T-cell (primary cell): Measurements from ENCODE around the gene DNAH6. TPM values are rescaled to one million over a fixed set of nuclear protein-coding genes. Genes with fewer than 3 reads are reported as not detected.

ENCODE experiments used
- ATAC-seq, 4 experiments: fragments of 200-7000 bp in 3 of 4; fragments of 150-1000 bp in 1 of 4; cut with Tn5 transposase; replicated peaks in 1 of 4; 1 replicate in 3 of 4; 2 replicates in 1 of 4; pipeline ENCODE4 v1.10.0; 2021; ENCODE audit warnings: moderate library complexity in 3 of 4, mild to moderate bottlenecking in 2 of 4, moderate number of reproducible peaks in 1 of 4
- CTCF ChIA-PET, 2 donors: fragments of 300-600 bp; sonication (Branson Sonifier 250); formaldehyde crosslinking; loops; one replicate each; lab custom pipeline; 2022; ENCODE audit warnings: antibody characterized with exemption in 2 of 2; lab: Charles Lee
- POLR2A ChIA-PET, 2 donors: fragments of 300-600 bp; sonication (Branson Sonifier 250); formaldehyde crosslinking; loops; one replicate each; lab custom pipeline; 2022; ENCODE audit warnings: antibody characterized with exemption in 2 of 2; lab: Charles Lee
- DNase-seq, 35 experiments: peaks; one replicate each; pipeline versions ENCODE4 v3.0.0 to v3.0.0-alpha.2; 2013 to 2023
- H3K27ac ChIP-seq: one replicate; pipeline ENCODE4 v1.5.1; 2013; ENCODE audit warnings: low read length
- H3K27me3 ChIP-seq, 2 experiments: replicated peaks in 1 of 2; 1 replicate in 1 of 2; 2 replicates in 1 of 2; pipeline versions ENCODE4 v1.6.1 to v1.7.0; 2013; ENCODE audit warnings: low read length in 1 of 2, mixed read lengths in 1 of 2; ENCODE audit not compliant: control insufficient read depth in 2 of 2, insufficient read depth in 2 of 2; ENCODE audit errors: extremely low read depth in 1 of 2
- H3K36me3 ChIP-seq, 2 donors: 1 replicate in 1 of 2; 2 replicates in 1 of 2; pipeline versions ENCODE4 v1.6.1 to v1.7.0; 2013; ENCODE audit warnings: low read length in 1 of 2; ENCODE audit not compliant: control insufficient read depth in 2 of 2, insufficient read depth in 1 of 2; ENCODE audit errors: extremely low read depth in 1 of 2
- H3K4me1 ChIP-seq, 2 experiments: 1 replicate in 1 of 2; 2 replicates in 1 of 2; pipeline versions ENCODE4 v1.6.1 to v1.7.0; 2013; ENCODE audit warnings: low read length in 2 of 2, mixed read lengths in 1 of 2; ENCODE audit not compliant: insufficient read depth in 2 of 2, control insufficient read depth in 1 of 2; ENCODE audit errors: extremely low read depth in 1 of 2
- H3K4me3 ChIP-seq, 2 donors: 1 replicate in 1 of 2; 2 replicates in 1 of 2; pipeline versions ENCODE4 v1.5.1 to v1.7.0; 2013; ENCODE audit warnings: mild to moderate bottlenecking in 2 of 2, low read length in 1 of 2, moderate library complexity in 1 of 2; ENCODE audit not compliant: control insufficient read depth in 1 of 2; ENCODE audit errors: extremely low read depth in 1 of 2
- H3K9me3 ChIP-seq: 2 replicates; pipeline ENCODE4 v1.7.0; 2013
- H3K27ac Mint-ChIP-seq, 2 donors: one replicate each; pipeline ENCODE4 v1.8.0; 2020 to 2021; ENCODE audit warnings: mild to moderate bottlenecking in 2 of 2, mixed read lengths in 2 of 2
- H3K27me3 Mint-ChIP-seq, 2 donors: one replicate each; pipeline ENCODE4 v1.8.0; 2021 to 2022; ENCODE audit warnings: mixed read lengths in 2 of 2
- H3K36me3 Mint-ChIP-seq: one replicate; pipeline ENCODE4 v1.8.0; 2021; ENCODE audit warnings: mixed read lengths
- H3K4me1 Mint-ChIP-seq, 3 donors: one replicate each; pipeline ENCODE4 v1.8.0; 2020 to 2022; ENCODE audit warnings: mixed read lengths in 3 of 3, mild to moderate bottlenecking in 1 of 3
- H3K4me3 Mint-ChIP-seq, 3 donors: one replicate each; pipeline ENCODE4 v1.8.0; 2020 to 2022; ENCODE audit warnings: mild to moderate bottlenecking in 3 of 3, mixed read lengths in 3 of 3, moderate library complexity in 3 of 3
- H3K9me3 Mint-ChIP-seq, 3 donors: one replicate each; pipeline ENCODE4 v1.8.0; 2020 to 2022; ENCODE audit warnings: mixed read lengths in 3 of 3
- WGBS: methylation state at CpG from one replicate; pipeline ENCODE4 v1.1.5; 2013; ENCODE audit warnings: missing lambda C conversion rate; ENCODE audit not compliant: insufficient coverage; 5-methylcytosine and 5-hydroxymethylcytosine counted together
- total RNA-seq, 35 experiments: library from RNA in 6 of 35; stranded (reverse) in 6 of 35; fragments of 120-200 nt in 1 of 35; gene quantifications; one replicate each; pipeline versions ENCODE4 v1.2.1 to v1.2.4 and lab custom pipeline; 2013 to 2026

The DNAH6 gene
- total RNA-seq, 5 donors from 2014 or later (not counting 1 experiment from before 2014, with no cell fraction given) = 0.44 to 2.0 (median 1.2) TPM

- Histone ChIP-seq H3K9me3 (no peaks in the 10 kb centered on the region), H3K4me1 (peaks cover 69 to 91% of the 10 kb centered on the region in 2 experiments), H3K36me3 (peaks cover 2 to 11% of the 10 kb centered on the region in 2 donors), H3K27me3 (peaks cover 0 to 3% of the 10 kb centered on the region in 2 experiments), H3K27ac (peak overlapping the region; percentile 66), H3K4me3 (peak overlapping the region in 1 of 2 donors; percentile 26)
- Mint-ChIP-seq H3K27ac (peak overlapping the region; percentile 98), H3K36me3 (peaks cover 58% of the 10 kb centered on the region), H3K4me1 (peaks cover 95 to 98% (median 95%) of the 10 kb centered on the region in 3 donors), H3K9me3 (peaks cover 6 to 7% (median 6%) of the 10 kb centered on the region in 3 donors), H3K27me3 (no peaks in the 10 kb centered on the region), H3K4me3 (peak overlapping the region; percentile 65 to 76 (median 72))
- WGBS = 42% methylated on average over 3 of the region's 4 CpGs
- ATAC-seq = no peak
- peak in 2 of 35 experiments; percentile 4 to 9 for DNase-seq
- CTCF ChIA-PET = no interaction called here
- POLR2A ChIA-PET = interaction anchor here in 1 of 2 donors (0.5 kb wide), 1 partner anchor 9 kb away, joined by 7 read pairs; no protein-coding TSS in a partner anchor
These were observed 338.6 kb downstream of the DNAH6 start for GRCh38 chr2:84854850-84855249.

GRCh38 chr2:84855731-84856130 lies 339.4 kb downstream of the DNAH6 start:
- Histone ChIP-seq H3K27ac (peak overlapping the region; percentile 66), H3K27me3 (peaks cover 0 to 3% of the 10 kb centered on the region in 2 experiments), H3K36me3 (peaks cover 2 to 11% of the 10 kb centered on the region in 2 donors), H3K9me3 (no peaks in the 10 kb centered on the region), H3K4me1 (peaks cover 71 to 91% of the 10 kb centered on the region in 2 experiments), H3K4me3 (peak overlapping the region; percentile 6 to 29)
- ChIA-PET CTCF (interaction anchor here (0.7 to 1.0 kb wide), 2 partner anchors 73 to 149 kb away, joined by 4 to 6 read pairs; no protein-coding TSS in a partner anchor), POLR2A (interaction anchor here in 1 of 2 donors (0.6 kb wide), 1 partner anchor 27 kb away, joined by 5 read pairs; no protein-coding TSS in a partner anchor)
- peaks cover 63% of the 10 kb centered on the region for H3K36me3 Mint-ChIP-seq
- H3K9me3 Mint-ChIP-seq = peaks cover 6 to 7% (median 6%) of the 10 kb centered on the region in 3 donors
- WGBS = no CpG with 5 or more reads among the region's 11 CpGs
- H3K4me3 Mint-ChIP-seq = peak overlapping the region; percentile 65 to 76 (median 72)
- DNase-seq (peak in 13 of 35 experiments; percentile 22 to 53 (median 43)), ATAC-seq (peak; percentile 59 to 66 (median 64))
- no peaks in the 10 kb centered on the region for H3K27me3 Mint-ChIP-seq
- H3K27ac Mint-ChIP-seq = peak overlapping the region; percentile 98
- peaks cover 95 to 98% (median 95%) of the 10 kb centered on the region in 3 donors for H3K4me1 Mint-ChIP-seq

- H3K4me3 Mint-ChIP-seq = peak overlapping the region; percentile 26 to 76 (median 50)
- Histone ChIP-seq H3K27ac (peak overlapping the region; percentile 66), H3K4me3 (peak overlapping the region in 1 of 2 donors; percentile 29), H3K36me3 (peaks cover 2 to 11% of the 10 kb centered on the region in 2 donors), H3K4me1 (peaks cover 74 to 93% of the 10 kb centered on the region in 2 experiments), H3K9me3 (no peaks in the 10 kb centered on the region), H3K27me3 (peaks cover 0 to 3% of the 10 kb centered on the region in 2 experiments)
- ATAC-seq = peak; percentile 31 to 47 (median 41)
- peak overlapping the region; percentile 98 for H3K27ac Mint-ChIP-seq
- CTCF ChIA-PET = interaction anchor here (0.5 to 1.0 kb wide), 2 partner anchors 74 to 424 kb away, joined by 3 read pairs; no protein-coding TSS in a partner anchor
- 57% methylated on average over 3 of the region's 6 CpGs for WGBS
- peaks cover 94 to 98% (median 95%) of the 10 kb centered on the region in 3 donors for H3K4me1 Mint-ChIP-seq
- POLR2A ChIA-PET = interaction anchor here in 1 of 2 donors (1.1 kb wide), 1 partner anchor 15 kb away, joined by 3 read pairs; no protein-coding TSS in a partner anchor
- no peaks in the 10 kb centered on the region for H3K27me3 Mint-ChIP-seq
- H3K36me3 Mint-ChIP-seq = peaks cover 59% of the 10 kb centered on the region
- peak in 3 of 35 experiments; percentile 25 to 53 (median 27) for DNase-seq
- peaks cover 6 to 7% (median 6%) of the 10 kb centered on the region in 3 donors for H3K9me3 Mint-ChIP-seq
These were observed 340.5 kb downstream of the DNAH6 start for GRCh38 chr2:84856787-84857186.

- H3K9me3 ChIP-seq = no peaks in the 10 kb centered on the region
- peaks cover under 1 to 5% of the 10 kb centered on the region in 2 donors for H3K36me3 ChIP-seq
- H3K27ac Mint-ChIP-seq = peak overlapping the region; percentile 98
- peak overlapping the region; percentile 66 for H3K27ac ChIP-seq
- peaks cover 77 to 93% of the 10 kb centered on the region in 2 experiments for H3K4me1 ChIP-seq
- H3K27me3 Mint-ChIP-seq = no peaks in the 10 kb centered on the region
- peaks cover 54% of the 10 kb centered on the region for H3K36me3 Mint-ChIP-seq
- peak in 2 of 35 experiments; percentile 5 to 9 for DNase-seq
- H3K9me3 Mint-ChIP-seq = peaks cover 6 to 7% (median 6%) of the 10 kb centered on the region in 3 donors
- POLR2A ChIA-PET = interaction anchor here (0.6 to 1.3 kb wide), 5 partner anchors 9 to 47 kb away, joined by 3 to 5 read pairs (median 4); no protein-coding TSS in a partner anchor
- no peak for ATAC-seq
- 90% methylated on average over 4 of the region's 5 CpGs for WGBS
- CTCF ChIA-PET = interaction anchor here (1.0 to 1.2 kb wide), 4 partner anchors 8 to 116 kb away, joined by 3 to 7 read pairs (median 3); no protein-coding TSS in a partner anchor
- H3K27me3 ChIP-seq = no peaks in the 10 kb centered on the region
- H3K4me3 Mint-ChIP-seq = peak overlapping the region in 2 of 3 donors; percentile 7 to 76
- peaks cover 94 to 98% (median 95%) of the 10 kb centered on the region in 3 donors for H3K4me1 Mint-ChIP-seq
- H3K4me3 ChIP-seq = no peak overlapping the region
These were observed 341.3 kb downstream of the DNAH6 start for GRCh38 chr2:84857566-84857965.

- Histone ChIP-seq H3K9me3 (no peaks in the 10 kb centered on the region), H3K27me3 (no peaks in the 10 kb centered on the region), H3K27ac (peak overlapping the region; percentile 66), H3K4me3 (no peak overlapping the region), H3K36me3 (peaks cover 0 to 2% of the 10 kb centered on the region in 2 donors), H3K4me1 (peaks cover 82 to 95% of the 10 kb centered on the region in 2 experiments)
- peak overlapping the region; percentile 98 for H3K27ac Mint-ChIP-seq
- ChIA-PET POLR2A (interaction anchor here (1.1 to 1.3 kb wide), 2 partner anchors 9 to 12 kb away, joined by 4 to 5 read pairs; no protein-coding TSS in a partner anchor), CTCF (interaction anchor here in 1 of 2 donors (1.1 to 1.2 kb wide), 3 partner anchors 9 to 117 kb away, joined by 3 to 7 read pairs (median 3); no protein-coding TSS in a partner anchor)
- no peaks in the 10 kb centered on the region for H3K27me3 Mint-ChIP-seq
- peaks cover 49% of the 10 kb centered on the region for H3K36me3 Mint-ChIP-seq
- DNase-seq (peak in 2 of 35 experiments; percentile 9 to 12), ATAC-seq (no peak)
- peaks cover 3% of the 10 kb centered on the region in 3 donors for H3K9me3 Mint-ChIP-seq
- H3K4me1 Mint-ChIP-seq = peaks cover 93 to 97% (median 94%) of the 10 kb centered on the region in 3 donors
- H3K4me3 Mint-ChIP-seq = peak overlapping the region in 1 of 3 donors; percentile 76
- 95% methylated on average over 2 of the region's 3 CpGs for WGBS
These were observed 341.8 kb downstream of the DNAH6 start for GRCh38 chr2:84858123-84858522.

- H3K27ac Mint-ChIP-seq = peak overlapping the region; percentile 98
- Histone ChIP-seq H3K27me3 (no peaks in the 10 kb centered on the region), H3K4me3 (no peak overlapping the region), H3K4me1 (peaks cover 83 to 96% of the 10 kb centered on the region in 2 experiments), H3K27ac (peak overlapping the region; percentile 66), H3K36me3 (peaks cover 0 to 2% of the 10 kb centered on the region in 2 donors), H3K9me3 (no peaks in the 10 kb centered on the region)
- peaks cover 45% of the 10 kb centered on the region for H3K36me3 Mint-ChIP-seq
- no peaks in the 10 kb centered on the region for H3K9me3 Mint-ChIP-seq
- peak overlapping the region; percentile 7 to 76 (median 31) for H3K4me3 Mint-ChIP-seq
- WGBS = no CpG with 5 or more reads among the region's 3 CpGs
- ChIA-PET POLR2A (interaction anchor here (0.6 to 1.3 kb wide), 3 partner anchors 10 to 317 kb away, joined by 3 to 5 read pairs (median 3); no protein-coding TSS in a partner anchor), CTCF (interaction anchor here in 1 of 2 donors (1.1 kb wide), 1 partner anchor 118 kb away, joined by 3 read pairs; no protein-coding TSS in a partner anchor)
- H3K4me1 Mint-ChIP-seq = peaks cover 93 to 95% (median 95%) of the 10 kb centered on the region in 3 donors
- DNase-seq = peak in 2 of 35 experiments; percentile 9 to 13
- H3K27me3 Mint-ChIP-seq = no peaks in the 10 kb centered on the region
- no peak for ATAC-seq
These were observed 342.6 kb downstream of the DNAH6 start for GRCh38 chr2:84858937-84859336.
